ENCODE data around the gene GAS2L1. TPM values are rescaled to one million over a fixed set of nuclear protein-coding genes. Genes with fewer than 3 reads are reported as not detected.

GAS2L1 gene
- total and polyA plus RNA-seq, 2 of the 4 experiments (the other 2 are of a cell fraction) = 1.4 to 15.6 TPM

- Histone ChIP-seq H2AK9ac (replicated peaks; ENCODE audit: low read depth, low read length, poor library complexity) (no peak overlapping the region), H3K4me3 (ENCODE audit: insufficient read depth, low read depth, low read length) (no peak overlapping the region), H3K56ac (ENCODE audit: extremely low read depth, insufficient read depth, low read length) (no peak overlapping the region), H3K9ac (ENCODE audit: low read depth, low read length) (no peak overlapping the region), H4K20me1 (ENCODE audit: insufficient read depth, low read length) (no peaks in the 10 kb centered on the region), H3K27me3 (ENCODE audit: control insufficient read depth, insufficient read depth, low read length) (peaks cover 23% of the 10 kb centered on the region), H2BK20ac (ENCODE audit: low read depth, low read length) (no peak overlapping the region), H2BK120ac (ENCODE audit: low read depth, low read length) (no peak overlapping the region), H3K9me3 (ENCODE audit: control insufficient read depth, insufficient read depth, low read length) (no peaks in the 10 kb centered on the region), H3K4ac (ENCODE audit: low read depth, low read length) (no peak overlapping the region), H3K4me1 (ENCODE audit: control insufficient read depth, insufficient read depth, low read length) (no peaks in the 10 kb centered on the region), H2BK5ac (ENCODE audit: low read depth, low read length, poor library complexity, severe bottlenecking) (no peak overlapping the region), H3K18ac (ENCODE audit: low read depth, low read length) (no peak overlapping the region), H3K79me1 (ENCODE audit: low read depth in 1 of 2, low read length in 2 of 2) (no peaks in the 10 kb centered on the region), H2BK15ac (ENCODE audit: low read depth, low read length) (no peak overlapping the region), H2AK5ac (ENCODE audit: low read depth, low read length) (no peak overlapping the region), H3K9me1 (ENCODE audit: insufficient read depth, low read length) (no peaks in the 10 kb centered on the region), H3K4me2 (ENCODE audit: low read depth, low read length) (no peak overlapping the region), H3K14ac (replicated peaks; ENCODE audit: low read depth, low read length) (no peak overlapping the region), H3K27ac (ENCODE audit: insufficient read depth, low read length) (no peak overlapping the region), H3K23ac (ENCODE audit: low read depth, low read length) (no peak overlapping the region), H3K36me3 (ENCODE audit: control insufficient read depth, insufficient read depth, low read length) (no peaks in the 10 kb centered on the region), H4K91ac (ENCODE audit: insufficient read depth, low read depth, low read length) (no peak overlapping the region), H4K5ac (ENCODE audit: low read depth, low read length) (no peak overlapping the region), H4K8ac (ENCODE audit: low read depth in 2 of 2, low read length in 2 of 2) (no peak overlapping the region), H2AFZ (replicated peaks; ENCODE audit: low read length, poor library complexity) (no peak overlapping the region)
- in situ Hi-C loops (cut with MboI; ENCODE audit: low sequenced_read_pairs) = no loop called here
- DNase-seq (no peak), ATAC-seq (ENCODE audit: low read depth) (peak; percentile 67)
- CTCF ChIA-PET = interaction anchor here (1.1 kb wide), 1 partner anchor 37 kb away, joined by 3 read pairs; no protein-coding TSS in a partner anchor
- TF ChIP-seq CEBPB (IDR thresholded peaks at IDR 0.05; ENCODE audit: low read depth, low read length) = no peak
- TF ChIP-seq, protein P1, sequence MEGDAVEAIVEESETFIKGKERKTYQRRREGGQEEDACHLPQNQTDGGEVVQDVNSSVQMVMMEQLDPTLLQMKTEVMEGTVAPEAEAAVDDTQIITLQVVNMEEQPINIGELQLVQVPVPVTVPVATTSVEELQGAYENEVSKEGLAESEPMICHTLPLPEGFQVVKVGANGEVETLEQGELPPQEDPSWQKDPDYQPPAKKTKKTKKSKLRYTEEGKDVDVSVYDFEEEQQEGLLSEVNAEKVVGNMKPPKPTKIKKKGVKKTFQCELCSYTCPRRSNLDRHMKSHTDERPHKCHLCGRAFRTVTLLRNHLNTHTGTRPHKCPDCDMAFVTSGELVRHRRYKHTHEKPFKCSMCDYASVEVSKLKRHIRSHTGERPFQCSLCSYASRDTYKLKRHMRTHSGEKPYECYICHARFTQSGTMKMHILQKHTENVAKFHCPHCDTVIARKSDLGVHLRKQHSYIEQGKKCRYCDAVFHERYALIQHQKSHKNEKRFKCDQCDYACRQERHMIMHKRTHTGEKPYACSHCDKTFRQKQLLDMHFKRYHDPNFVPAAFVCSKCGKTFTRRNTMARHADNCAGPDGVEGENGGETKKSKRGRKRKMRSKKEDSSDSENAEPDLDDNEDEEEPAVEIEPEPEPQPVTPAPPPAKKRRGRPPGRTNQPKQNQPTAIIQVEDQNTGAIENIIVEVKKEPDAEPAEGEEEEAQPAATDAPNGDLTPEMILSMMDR (conservative IDR thresholded peaks at IDR 0.05; ENCODE audit: low read depth, low read length) = peak; percentile 22; the same call in 1 of the 2 replicates
- TF ChIP-seq RAD21 (IDR thresholded peaks at IDR 0.05; ENCODE audit: low read length) = no peak
- POLR2A ChIA-PET (ENCODE audit: unreplicated experiment) = no interaction called here
- dilution Hi-C loops (cut with HindIII; ENCODE audit: low sequenced_read_pairs, unreplicated experiment) = no loop called here
- no CpG with 5 or more reads among the region's 1 CpG for WGBS, 2 experiments (ENCODE audit: extremely low coverage in 2 of 2, insufficient read length in 1 of 2)
- no TSS peak for BruUV-seq (replicated peaks)
- intact Hi-C loops (cut with micrococcal nuclease) = no loop called here
Observed at GRCh38 chr22:29320546-29320945, 14.1 kb downstream of the GAS2L1 start.

All from IMR-90 (cell line).